Measurements from ENCODE around the gene TMEM94.

The TMEM94 gene

DNA sequence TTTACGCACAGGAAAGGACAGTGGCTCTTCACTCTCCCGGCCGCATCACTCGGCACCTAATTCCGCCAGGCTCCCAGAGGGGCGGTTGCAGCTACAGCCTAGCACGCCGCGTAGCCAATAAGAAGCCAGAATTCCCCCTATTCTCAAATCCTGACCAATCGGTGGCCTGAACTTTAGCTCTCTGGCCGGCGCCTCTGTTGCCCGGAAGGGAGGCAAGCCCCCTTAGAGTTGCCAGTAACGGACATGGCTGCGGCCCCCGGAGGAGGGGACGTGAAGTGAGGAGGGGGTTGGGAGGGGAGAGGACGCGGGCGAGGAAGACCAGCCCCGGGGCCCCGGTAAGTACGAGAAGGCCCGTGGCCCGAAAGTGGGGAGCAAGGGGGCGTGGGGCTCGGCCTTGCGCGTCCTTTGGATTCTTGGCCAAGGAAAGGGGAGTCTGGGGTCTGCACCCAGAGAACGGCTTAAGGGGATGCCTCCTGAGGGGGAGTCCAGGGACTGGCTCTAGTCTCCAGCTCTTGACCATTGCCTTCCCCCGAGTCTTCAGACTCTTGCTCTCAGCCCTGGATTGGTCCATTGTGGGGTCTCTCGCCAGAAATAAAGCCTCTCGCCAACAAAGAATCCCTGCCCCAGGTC lies at the start of gene TMEM94:
Gene TMEM94 (plus strand): TSS at position 219 of the 630 bp plus-strand sequence. CDS start 15,271 bp downstream, outside the sequence.
- H3K4me3 ChIP-seq (ENCODE audit: low read depth, low read length) = peak within 1 kb of the TSS; percentile 88
- DNase-seq (ENCODE audit: low read depth) = peak; percentile 98
- TF ChIP-seq, protein P1, sequence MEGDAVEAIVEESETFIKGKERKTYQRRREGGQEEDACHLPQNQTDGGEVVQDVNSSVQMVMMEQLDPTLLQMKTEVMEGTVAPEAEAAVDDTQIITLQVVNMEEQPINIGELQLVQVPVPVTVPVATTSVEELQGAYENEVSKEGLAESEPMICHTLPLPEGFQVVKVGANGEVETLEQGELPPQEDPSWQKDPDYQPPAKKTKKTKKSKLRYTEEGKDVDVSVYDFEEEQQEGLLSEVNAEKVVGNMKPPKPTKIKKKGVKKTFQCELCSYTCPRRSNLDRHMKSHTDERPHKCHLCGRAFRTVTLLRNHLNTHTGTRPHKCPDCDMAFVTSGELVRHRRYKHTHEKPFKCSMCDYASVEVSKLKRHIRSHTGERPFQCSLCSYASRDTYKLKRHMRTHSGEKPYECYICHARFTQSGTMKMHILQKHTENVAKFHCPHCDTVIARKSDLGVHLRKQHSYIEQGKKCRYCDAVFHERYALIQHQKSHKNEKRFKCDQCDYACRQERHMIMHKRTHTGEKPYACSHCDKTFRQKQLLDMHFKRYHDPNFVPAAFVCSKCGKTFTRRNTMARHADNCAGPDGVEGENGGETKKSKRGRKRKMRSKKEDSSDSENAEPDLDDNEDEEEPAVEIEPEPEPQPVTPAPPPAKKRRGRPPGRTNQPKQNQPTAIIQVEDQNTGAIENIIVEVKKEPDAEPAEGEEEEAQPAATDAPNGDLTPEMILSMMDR (IDR thresholded peaks at IDR 0.05; ENCODE audit: insufficient read depth, low read depth, low read length, missing control alignments) = no peak

DNA sequence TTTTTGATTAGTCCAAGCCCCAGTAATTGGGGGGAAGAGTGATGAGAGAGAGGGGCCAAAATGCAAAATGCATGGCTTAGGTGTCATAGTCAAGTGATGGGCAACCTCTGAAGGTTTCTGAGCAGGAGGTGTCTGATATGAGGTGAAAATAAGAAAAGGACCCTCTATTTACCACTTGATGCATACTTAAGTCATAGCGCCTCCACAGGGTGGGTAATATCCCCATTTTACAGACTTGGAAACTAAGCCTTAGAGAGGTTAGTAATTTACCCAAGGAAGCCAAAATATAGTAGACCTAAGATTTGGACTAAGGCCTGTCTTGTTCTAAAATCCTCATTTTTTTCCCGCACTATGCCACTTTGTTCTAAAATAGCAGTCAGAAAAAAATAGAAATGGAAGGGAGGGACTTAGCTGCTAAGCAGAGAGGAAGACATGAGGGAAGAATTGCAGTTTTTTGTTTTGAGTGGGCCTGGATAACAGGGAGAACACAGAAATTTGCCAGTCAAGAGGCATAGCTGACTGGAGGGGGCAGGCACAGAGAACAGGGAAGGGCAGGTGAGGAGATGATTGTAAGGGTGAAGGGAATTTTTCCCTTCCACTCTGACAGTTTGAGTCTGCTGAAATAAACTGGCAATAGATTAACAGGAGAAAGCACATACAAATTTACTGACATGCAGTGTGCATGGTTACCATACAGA lies 48.6 kb upstream of the TMEM94 start:
- TF ChIP-seq, protein P1 (IDR thresholded peaks at IDR 0.05; ENCODE audit: insufficient read depth, low read depth, low read length, missing control alignments) = no peak
- DNase-seq (ENCODE audit: low read depth) = no peak
- H3K4me3 ChIP-seq (ENCODE audit: low read depth, low read length) = no peak overlapping the region

GRCh38 chr17:75410141-75410540 lies 46.3 kb upstream of the TMEM94 start:
- no peak for DNase-seq (ENCODE audit: low read depth)
- TF ChIP-seq, protein P1 (IDR thresholded peaks at IDR 0.05; ENCODE audit: insufficient read depth, low read depth, low read length, missing control alignments) = no peak
- no peak overlapping the region for H3K4me3 ChIP-seq (ENCODE audit: low read depth, low read length)

DNA sequence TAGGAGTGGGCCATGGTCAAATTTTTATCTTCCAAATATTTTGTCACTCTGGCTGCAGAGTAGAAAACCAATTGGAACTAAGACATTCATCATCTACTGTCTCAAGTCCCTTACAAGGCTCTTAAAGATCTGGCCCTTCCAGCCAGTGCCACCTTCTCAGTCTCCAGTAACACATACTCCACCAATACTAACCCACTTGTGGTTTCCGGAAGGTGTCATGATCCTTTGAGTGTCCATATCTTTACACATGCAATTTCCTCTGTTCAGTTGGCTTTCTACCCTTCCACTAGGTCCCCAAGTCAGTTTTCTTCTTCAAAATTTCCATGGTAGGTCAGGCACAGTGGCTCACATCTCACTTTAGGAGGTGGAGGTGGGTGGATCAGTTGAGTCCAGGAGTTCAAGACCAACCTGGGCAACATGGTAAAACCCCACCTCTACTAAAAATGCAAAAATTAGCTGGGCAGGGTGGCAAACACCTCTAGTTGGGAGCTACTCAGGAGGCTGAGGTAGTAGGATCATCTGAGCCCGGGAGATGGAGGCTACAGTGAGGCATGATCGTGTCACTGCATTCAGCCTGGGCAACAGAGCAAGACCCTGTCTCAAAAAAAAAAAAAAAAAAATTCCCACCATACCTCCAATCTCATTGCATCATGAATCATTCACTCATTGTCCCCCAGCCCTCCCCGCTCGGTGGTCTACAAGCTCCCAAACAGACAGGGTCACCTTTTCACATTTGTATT lies 44.9 kb upstream of the TMEM94 start:
- TF ChIP-seq, protein P1 (IDR thresholded peaks at IDR 0.05; ENCODE audit: insufficient read depth, low read depth, low read length, missing control alignments) = no peak
- no peak for DNase-seq (ENCODE audit: low read depth)
- no peak overlapping the region for H3K4me3 ChIP-seq (ENCODE audit: low read depth, low read length)

GRCh38 chr17:75412455-75413317 lies 43.7 kb upstream of the TMEM94 start:
- H3K4me3 ChIP-seq (ENCODE audit: low read depth, low read length) = no peak overlapping the region; the same call in 1 of the 2 replicates
- TF ChIP-seq, protein P1 (IDR thresholded peaks at IDR 0.05; ENCODE audit: insufficient read depth, low read depth, low read length, missing control alignments) = peak; percentile 79
- DNase-seq (ENCODE audit: low read depth) = peak; percentile 92

DNA sequence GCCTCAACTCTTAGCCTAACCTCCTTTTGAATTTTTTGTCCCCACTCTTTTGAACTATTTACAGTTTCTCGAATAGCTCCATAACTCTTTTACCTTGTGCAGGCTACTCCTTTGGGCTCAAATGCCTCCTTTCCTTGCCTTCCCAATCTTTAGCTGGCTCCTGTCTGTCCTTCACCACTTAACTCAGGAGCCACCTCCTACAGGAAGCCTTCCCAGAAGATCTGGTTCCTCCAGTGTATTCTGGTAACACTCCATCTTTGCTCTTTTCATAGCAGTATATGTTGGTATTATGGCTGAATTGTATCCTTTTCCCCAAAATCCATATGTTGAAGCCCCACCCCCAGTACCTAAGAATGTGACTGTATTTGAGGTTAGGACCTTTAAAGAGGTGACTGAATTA lies 41.9 kb upstream of the TMEM94 start:
- TF ChIP-seq, protein P1 (IDR thresholded peaks at IDR 0.05; ENCODE audit: insufficient read depth, low read depth, low read length, missing control alignments) = no peak
- DNase-seq (ENCODE audit: low read depth) = no peak
- H3K4me3 ChIP-seq (ENCODE audit: low read depth, low read length) = no peak overlapping the region
